Stimulated activated CD4-positive, alpha-beta T cell treated with anti-CD3 and anti-CD28 coated beads, Interleukin-4, amount 100 ng/mL, for 1 hour (primary cell): ENCODE results near the gene TGOLN2.
A peak's percentile ranks its signal among the peaks of the same experiment; 100 is the strongest.
"Not testable (repeated sequence)": the region's sequence is repeated elsewhere in the genome, so short reads cannot be mapped to it uniquely, and the experiment has no call there.

Experiments used
- DNase-seq: peaks from one replicate; pipeline ENCODE4 v3.0.0-alpha.2; 2020

TGOLN2 gene

GRCh38 chr2:85327822-85328617 lies at the start of gene TGOLN2:
TGOLN2 (minus strand) TSS chr2:85327989; CDS start chr2:85327962, 27 bp downstream.
- DNase-seq: peak; percentile 96

- no peak for DNase-seq
Observed at GRCh38 chr2:85377083-85377482, 49.3 kb upstream of the TGOLN2 start.

GRCh38 chr2:85376291-85377065 lies 48.7 kb upstream of the TGOLN2 start:
- DNase-seq: no peak

GRCh38 chr2:85371045-85371444 lies 43.3 kb upstream of the TGOLN2 start:
- DNase-seq: no peak

- DNase-seq: no peak
Observed at GRCh38 chr2:85369500-85369899, 41.7 kb upstream of the TGOLN2 start.

- DNase-seq: no peak
Observed at GRCh38 chr2:85368921-85369320, 41.1 kb upstream of the TGOLN2 start.

- DNase-seq: no peak
Observed at GRCh38 chr2:85367180-85367579, 39.4 kb upstream of the TGOLN2 start.

GRCh38 chr2:85362653-85363387 lies 35.0 kb upstream of the TGOLN2 start:
- DNase-seq: not testable (repeated sequence)

GRCh38 chr2:85357736-85358135 lies 29.9 kb upstream of the TGOLN2 start:
- DNase-seq: no peak

- DNase-seq: no peak
Observed at GRCh38 chr2:85356186-85356585, 28.4 kb upstream of the TGOLN2 start.

GRCh38 chr2:85355521-85355920 lies 27.7 kb upstream of the TGOLN2 start:
- DNase-seq: no peak

GRCh38 chr2:85355073-85355410 lies 27.3 kb upstream of the TGOLN2 start:
- no peak for DNase-seq

GRCh38 chr2:85354286-85355072 lies 26.7 kb upstream of the TGOLN2 start, which contains the start of the genes ELMOD3 and RETSAT:
ELMOD3 (plus strand) TSS chr2:85354769; CDS start chr2:85357199, 2,430 bp downstream.
RETSAT (minus strand) TSS chr2:85354528; CDS start chr2:85354507, 21 bp downstream.
- peak; percentile 91 for DNase-seq

GRCh38 chr2:85353876-85354285 lies 26.1 kb upstream of the TGOLN2 start:
- DNase-seq: no peak

GRCh38 chr2:85347599-85347998 lies 19.8 kb upstream of the TGOLN2 start:
- no peak for DNase-seq

GRCh38 chr2:85344356-85344954 lies 16.7 kb upstream of the TGOLN2 start:
- DNase-seq: no peak

GRCh38 chr2:85343207-85343895 lies 15.6 kb upstream of the TGOLN2 start:
- not testable (repeated sequence) for DNase-seq

- DNase-seq: no peak
Observed at GRCh38 chr2:85342156-85342555, 14.4 kb upstream of the TGOLN2 start.

- no peak for DNase-seq
Observed at GRCh38 chr2:85341269-85342029, 13.7 kb upstream of the TGOLN2 start.

- DNase-seq: no peak
Observed at GRCh38 chr2:85340034-85340892, 12.5 kb upstream of the TGOLN2 start.
